Eye (tissue), 1 donor: Measurements from ENCODE around the gene WDR44.
"Not testable (repeated sequence)": the region's sequence is repeated elsewhere in the genome, so short reads cannot be mapped to it uniquely, and the experiment has no call there.

Experiments
- DNase-seq: peaks from one replicate; pipeline ENCODE4 v3.0.0-alpha.2; 2015

WDR44 gene

GRCh38 chrX:118364261-118364660 lies 18.4 kb downstream of the WDR44 start:
- no peak for DNase-seq

GRCh38 chrX:118367338-118367737 lies 21.4 kb downstream of the WDR44 start:
- DNase-seq: no peak

GRCh38 chrX:118368398-118368797 lies 22.5 kb downstream of the WDR44 start:
- no peak for DNase-seq

GRCh38 chrX:118370921-118371624 lies 25.2 kb downstream of the WDR44 start:
- DNase-seq: no peak

GRCh38 chrX:118373538-118373937 lies 27.6 kb downstream of the WDR44 start:
- no peak for DNase-seq

- DNase-seq: no peak
These were observed 37.2 kb downstream of the WDR44 start for GRCh38 chrX:118383120-118383519.

GRCh38 chrX:118392716-118393115 lies 46.8 kb downstream of the WDR44 start:
- no peak for DNase-seq

GRCh38 chrX:118396113-118396512 lies 50.2 kb downstream of the WDR44 start:
- DNase-seq: no peak

GRCh38 chrX:118418811-118419251 lies 72.9 kb downstream of the WDR44 start:
- DNase-seq: no peak

- no peak for DNase-seq
These were observed 74.6 kb downstream of the WDR44 start for GRCh38 chrX:118420462-118420861.

GRCh38 chrX:118423558-118423957 lies 77.7 kb downstream of the WDR44 start:
- no peak for DNase-seq

GRCh38 chrX:118432799-118433198 lies 86.9 kb downstream of the WDR44 start:
- no peak for DNase-seq

GRCh38 chrX:118437283-118437682 lies 91.4 kb downstream of the WDR44 start:
- DNase-seq: no peak

GRCh38 chrX:118448273-118448783 lies 102.4 kb downstream of the WDR44 start:
- no peak for DNase-seq

- DNase-seq: no peak
These were observed 109.1 kb downstream of the WDR44 start for GRCh38 chrX:118455013-118455412.

- DNase-seq: peak; percentile 46
These were observed 113.6 kb downstream of the WDR44 start for GRCh38 chrX:118459494-118459893.

- DNase-seq: no peak
These were observed 118.6 kb downstream of the WDR44 start for GRCh38 chrX:118464501-118464900.

GRCh38 chrX:118468122-118468521 lies 122.2 kb downstream of the WDR44 start:
- DNase-seq: no peak

- DNase-seq: not testable (repeated sequence)
These were observed 124.9 kb downstream of the WDR44 start for GRCh38 chrX:118470721-118471347.

- DNase-seq: no peak
These were observed 128.7 kb downstream of the WDR44 start for GRCh38 chrX:118474586-118474985.

GRCh38 chrX:118475903-118476302 lies 130.0 kb downstream of the WDR44 start:
- no peak for DNase-seq

GRCh38 chrX:118480172-118480571 lies 134.3 kb downstream of the WDR44 start:
- no peak for DNase-seq

- not testable (repeated sequence) for DNase-seq
These were observed 136.5 kb downstream of the WDR44 start for GRCh38 chrX:118482384-118482783.

- no peak for DNase-seq
These were observed 138.5 kb downstream of the WDR44 start for GRCh38 chrX:118484216-118484903.
